ELR (cell line): ENCODE data around the gene MUC5B.
"Not testable (repeated sequence)": the region's sequence is repeated elsewhere in the genome, so short reads cannot be mapped to it uniquely, and the experiment has no call there.

Source experiments
- DNase-seq: peaks from one replicate; pipeline ENCODE4 v3.0.0-alpha.2; 2015; ENCODE audit warnings: low read depth

The MUC5B gene

DNA sequence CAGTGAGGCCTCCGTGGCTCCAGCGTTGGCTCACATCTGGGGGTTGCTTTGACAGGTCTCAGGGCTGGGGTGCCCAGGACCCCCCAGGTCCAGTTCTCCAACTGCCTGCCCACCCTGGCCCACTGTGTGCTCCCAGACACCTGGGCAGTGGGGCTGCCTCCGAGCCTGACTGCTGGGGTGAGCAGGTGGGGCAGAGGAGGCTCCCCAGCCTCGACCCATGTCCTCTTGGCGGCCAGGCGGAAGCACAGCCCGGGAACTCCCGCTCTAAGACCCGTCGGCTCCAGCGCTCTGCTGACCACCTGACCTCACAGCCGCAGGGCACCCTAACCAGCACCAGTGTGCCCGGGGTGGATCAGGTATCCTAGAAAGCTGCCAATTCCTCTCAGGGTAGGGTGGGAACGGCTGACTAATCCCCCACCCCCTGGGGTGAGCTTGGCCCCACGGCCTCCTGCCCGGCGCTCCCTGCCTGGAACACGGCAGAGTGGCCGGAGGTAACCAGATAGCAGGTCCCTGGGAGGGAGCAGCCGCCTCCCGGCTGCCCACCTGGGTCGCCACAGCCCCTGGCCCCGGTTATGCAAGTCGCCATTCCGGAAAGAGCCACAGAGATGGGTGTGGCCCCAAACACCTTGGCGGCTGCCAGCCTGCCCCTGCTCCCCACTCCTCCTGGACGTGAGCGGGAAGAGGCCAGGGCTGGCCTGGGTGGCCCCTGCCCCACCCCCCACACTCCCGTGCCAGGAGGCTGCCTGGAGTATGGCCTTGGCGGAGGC is 19.2 kb upstream of the MUC5B start:
- DNase-seq = no peak

DNA sequence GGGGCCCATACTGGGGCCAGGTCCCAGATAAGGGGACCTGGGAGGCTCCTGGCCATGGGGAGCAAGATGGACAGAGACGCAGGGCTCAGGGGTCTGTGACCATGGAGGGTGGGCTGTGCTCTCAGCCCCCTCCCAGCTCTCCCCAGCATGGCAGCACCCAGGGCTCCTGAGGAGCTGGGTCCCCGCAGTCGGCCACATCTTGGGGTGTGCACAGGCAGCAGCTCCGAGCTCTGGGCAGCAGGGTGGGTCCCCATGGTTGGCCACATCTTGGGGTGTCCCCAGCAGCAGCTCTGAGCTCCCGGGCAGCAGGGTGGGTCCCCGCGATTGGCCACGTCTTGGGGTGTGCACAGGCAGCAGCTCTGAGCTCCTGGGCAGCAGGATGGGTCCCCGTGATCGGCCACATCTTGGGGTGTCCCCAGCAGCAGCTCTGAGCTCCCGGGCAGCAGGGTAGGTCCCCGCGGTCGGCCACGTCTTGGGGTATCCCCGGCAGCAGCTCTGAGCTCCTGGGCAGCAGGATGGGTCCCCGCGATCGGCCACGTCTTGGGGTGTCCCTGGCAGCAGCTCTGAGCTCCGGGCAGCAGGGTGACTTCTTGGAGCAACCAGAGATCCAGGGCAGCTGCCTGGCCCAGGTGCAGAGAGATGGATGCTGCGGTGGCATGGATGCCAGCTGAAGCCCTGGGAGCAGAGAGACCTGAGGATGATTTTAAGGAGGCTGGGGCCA is 18.3 kb upstream of the MUC5B start:
- no peak for DNase-seq

DNA sequence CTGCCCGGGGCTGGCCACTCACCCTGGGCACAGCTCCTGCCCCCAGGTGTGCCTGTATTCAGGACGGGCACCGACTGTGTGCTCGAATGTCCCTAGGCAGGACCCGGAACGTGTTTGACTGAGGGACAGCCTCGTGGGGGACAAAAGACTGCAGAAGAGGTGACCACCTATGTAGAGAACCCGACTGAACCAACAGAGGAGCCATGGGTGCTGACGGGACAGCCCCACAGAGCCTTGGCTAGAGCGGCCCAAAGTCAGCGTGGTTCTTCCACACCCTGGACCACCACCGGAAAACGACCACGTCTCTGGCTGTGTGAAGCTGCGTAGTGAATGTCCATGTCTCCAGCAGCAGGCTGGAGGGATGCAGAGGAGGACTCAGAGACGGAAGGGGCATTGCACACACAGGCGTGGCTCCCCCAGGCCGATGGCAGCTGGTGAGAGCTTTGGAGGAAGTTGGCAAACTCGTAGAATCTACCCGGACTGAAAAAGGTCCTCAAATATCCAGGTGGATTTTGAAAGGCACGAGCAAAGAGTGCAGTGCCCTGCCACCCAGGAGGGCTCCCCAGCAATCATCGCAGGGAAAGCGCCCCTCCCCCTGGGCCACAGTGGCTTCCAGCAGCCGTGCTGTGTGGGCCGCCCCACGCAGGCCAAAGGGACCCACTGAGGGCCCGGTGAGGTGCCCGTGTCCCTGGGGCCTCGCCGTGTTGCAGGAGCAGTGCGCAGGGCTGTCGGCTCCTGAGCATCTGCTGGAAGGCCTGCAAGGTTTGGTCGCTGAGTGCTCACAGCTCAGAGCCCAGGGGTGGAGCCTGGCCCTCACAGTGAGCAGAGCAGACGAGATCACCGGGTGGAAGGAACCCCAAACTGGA is 17.5 kb upstream of the MUC5B start:
- DNase-seq = no peak

DNA sequence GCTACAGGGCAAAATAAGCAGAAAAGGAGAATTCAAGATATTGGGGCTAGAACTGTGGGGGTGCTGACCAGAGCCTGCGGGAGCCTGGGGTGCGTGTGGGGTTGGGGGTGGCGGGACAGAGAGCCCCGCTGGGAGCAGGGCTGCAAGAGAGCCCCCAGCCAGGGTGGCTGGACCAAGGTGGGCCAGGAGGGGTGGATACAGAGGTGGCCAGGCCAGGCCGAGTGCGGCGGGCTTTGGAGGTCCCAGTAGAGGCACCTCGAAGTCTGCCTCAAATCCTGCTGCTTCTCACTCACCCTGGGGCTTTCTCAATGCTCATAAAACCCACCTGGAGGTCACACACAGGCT is 16.9 kb upstream of the MUC5B start:
- no peak for DNase-seq

DNA sequence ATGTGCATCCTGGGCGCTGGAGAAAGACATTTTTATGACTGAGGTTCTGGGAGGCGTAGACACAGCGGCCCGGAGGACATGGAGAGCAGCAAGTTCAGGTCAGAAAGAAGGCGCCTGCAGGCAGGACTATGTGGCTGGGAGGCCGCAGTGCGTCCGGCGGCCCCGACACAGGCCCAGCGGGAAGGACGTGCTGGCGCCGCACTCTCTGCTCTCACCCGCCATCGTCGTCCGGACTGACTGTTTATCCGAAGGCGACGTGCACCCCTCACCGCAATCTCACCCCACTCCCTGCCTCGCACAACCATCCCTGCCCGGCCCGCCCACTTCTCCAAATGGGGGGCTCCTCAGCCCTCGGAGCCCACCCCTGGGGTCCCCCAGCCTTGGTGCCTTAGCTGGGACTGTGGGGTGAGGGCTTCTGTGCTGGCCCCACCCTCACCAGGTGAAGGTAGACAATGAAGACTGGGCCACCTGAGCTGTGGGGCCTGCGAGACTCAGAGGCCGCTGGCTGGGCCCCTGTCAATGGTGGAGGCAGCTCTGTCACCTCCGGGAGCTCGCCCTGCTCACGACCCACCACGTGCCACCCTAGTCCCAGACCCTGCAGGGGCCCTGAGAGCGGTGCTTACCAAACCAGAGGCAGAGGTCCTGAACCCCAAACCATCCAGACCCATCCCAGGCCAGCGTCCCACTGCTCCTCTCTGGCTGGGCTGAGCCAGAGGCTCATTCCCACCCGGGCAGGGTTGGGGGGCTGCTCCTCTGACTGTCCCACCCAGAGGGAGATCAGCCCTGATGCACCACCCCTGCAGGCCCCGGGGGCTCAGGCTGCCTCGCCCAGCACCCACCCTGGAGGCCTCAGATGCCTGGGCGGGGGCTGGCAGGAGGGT is 16.2 kb upstream of the MUC5B start:
- no peak for DNase-seq

DNA sequence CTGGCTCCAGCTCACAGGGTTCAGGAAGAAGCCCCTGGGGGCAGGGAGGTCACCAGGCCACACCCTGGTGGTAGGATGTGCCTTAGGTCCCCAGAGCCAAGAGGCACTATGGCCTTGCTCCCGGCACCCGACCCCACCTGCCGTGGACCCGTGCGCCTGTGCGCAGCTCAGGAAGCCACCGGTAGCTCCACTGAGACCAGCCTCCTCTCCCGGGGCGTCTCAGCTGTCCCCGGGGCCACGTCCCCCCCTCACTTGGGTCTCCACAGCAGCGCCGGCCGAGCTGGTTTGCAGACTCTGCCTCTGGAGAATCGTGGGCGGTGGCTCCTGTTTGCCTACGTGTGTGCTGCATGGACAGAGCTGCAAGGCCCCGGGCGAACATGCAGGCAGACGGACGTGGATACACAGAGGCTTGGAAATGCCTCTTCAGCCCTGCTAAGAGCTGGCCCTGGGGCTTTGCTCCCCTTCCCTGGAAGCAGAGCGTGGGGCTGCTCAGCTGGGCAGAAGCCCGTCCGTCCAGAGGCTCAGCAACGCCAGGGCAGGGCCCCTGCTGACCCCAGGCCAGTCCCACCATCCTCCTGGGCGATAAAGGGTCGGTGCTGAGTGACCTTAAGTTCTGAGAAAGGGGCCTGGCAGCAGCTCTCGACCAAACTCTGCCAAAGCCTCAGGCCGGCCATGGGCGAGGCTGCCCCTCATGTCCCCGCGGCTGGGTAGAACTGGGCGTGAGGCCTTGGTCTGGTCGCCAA is 15.3 kb upstream of the MUC5B start:
- DNase-seq = no peak

DNA sequence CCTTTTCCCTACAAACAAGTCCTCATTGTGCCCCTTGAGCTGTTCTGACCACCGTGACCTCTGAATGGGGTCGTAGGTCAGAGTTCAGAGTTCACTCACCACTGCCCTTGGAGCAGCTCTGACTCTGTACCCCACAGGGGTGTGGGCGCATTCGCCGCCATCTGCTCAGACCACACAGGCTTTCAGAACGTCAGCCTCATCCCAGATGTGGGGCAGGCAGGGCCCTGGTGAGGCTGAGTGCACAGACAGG is 14.8 kb upstream of the MUC5B start:
- DNase-seq = no peak

DNA sequence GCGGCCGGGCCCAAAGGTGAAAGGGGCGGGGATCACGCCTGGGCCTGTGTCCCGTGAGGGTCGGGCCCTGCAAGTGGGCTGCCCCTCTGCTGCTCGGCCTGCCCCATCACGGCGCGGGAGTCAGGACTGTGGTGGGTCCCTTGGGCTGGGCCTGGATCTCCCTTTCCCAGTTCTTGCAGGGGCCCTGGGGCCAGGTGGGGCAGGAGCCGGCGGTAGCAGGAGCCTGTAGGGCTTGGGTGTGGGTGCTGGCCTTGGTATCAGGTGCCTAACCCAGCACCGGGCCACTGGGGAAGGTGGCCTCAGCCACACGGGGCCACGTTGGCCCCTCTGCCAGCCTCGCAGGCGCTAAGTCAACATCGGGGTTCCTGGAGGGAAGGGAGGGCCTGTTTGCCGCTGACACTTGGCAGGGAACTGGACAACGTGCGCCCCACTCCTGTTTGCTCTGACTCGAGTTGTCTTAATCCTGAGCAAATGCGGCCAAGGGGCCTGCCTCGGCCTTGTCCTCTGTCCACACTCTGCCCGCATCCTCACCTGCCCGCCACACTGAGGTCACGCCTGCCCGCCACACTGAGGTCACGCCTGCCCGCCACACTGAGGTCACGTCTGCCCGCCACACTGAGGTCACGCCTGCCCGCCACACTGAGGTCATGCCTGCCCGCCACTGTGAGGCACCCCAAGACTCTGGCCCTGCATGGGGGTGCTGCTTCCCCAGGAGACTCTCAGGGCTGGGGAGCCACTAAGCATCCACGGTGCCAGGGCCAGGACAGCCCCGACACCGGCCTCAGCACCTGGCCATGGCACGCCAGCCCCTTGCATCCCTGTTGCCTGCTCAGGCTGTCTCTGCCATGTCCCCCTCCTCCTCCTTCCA is 14.2 kb upstream of the MUC5B start:
- no peak for DNase-seq

DNA sequence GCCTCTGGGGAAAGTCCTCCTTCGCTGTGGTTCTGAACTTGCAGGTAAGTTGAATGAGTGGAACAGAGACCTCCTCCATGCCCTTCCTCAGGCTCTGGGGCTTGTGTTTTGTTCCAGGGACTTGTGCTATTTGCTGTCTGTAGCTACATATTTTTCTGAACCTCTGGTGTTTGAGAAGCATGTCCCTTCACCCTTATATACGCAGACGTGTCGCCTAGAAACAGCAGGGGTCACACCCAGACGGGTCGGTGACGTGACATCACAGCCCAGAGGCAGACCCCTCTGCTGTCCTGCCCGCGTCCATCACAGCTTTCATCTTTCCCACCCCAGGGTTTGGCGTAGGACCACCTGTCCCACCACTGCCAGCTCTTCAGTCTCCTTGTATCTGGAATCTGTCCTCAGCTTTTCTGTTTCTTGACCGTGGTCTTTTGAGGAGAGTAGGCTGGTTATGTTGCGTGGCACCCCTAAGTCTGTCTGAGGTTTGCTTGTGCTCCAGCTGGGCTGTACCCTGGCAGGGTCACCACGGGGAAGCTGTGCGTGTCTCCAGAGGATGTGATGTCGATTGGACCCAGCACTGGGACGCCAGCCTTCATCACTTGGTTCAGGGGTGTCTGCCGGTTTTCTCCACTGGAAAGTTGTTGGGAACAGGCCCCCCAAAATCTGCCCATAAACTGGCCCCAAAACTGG is 13.4 kb upstream of the MUC5B start:
- DNase-seq = no peak

DNA sequence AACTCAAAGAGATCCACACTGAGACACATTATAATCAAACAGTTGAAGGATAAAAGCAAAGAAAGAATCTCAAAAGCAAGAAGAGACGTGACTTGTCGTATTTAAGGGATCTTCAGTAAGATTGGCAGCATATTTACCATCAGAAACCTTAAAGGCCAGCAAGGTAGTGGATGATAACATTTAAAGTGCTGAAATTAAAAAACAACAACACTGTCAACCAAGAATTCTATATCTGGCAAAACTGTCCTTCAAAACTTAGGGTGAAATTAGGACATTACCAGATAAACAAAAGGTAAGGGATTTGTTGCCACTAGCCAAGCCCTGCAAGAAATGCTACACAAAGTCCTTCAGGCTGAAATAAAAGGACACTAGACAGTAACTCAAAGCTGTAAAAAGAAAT is 11.0 kb upstream of the MUC5B start:
- no peak for DNase-seq

DNA sequence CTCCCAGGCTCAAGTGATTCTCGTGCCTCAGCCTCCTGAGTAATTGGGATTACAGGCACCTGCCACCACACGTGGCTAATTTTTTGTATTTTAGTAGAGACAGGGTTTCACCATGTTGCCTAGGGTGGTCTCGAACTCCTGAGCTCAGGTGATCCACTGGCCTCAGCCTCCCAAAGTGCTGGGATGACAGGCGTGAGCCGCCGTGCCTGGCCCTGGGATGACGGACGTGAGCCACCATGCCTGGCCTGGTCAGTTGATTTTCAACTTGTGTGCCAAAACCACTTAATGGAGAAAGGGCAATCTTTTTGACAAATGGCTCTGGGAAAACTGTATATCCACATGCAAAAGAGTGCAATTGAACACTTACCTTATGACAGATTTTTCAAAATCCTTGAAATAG is 7.0 kb upstream of the MUC5B start:
- DNase-seq = not testable (repeated sequence)

DNA sequence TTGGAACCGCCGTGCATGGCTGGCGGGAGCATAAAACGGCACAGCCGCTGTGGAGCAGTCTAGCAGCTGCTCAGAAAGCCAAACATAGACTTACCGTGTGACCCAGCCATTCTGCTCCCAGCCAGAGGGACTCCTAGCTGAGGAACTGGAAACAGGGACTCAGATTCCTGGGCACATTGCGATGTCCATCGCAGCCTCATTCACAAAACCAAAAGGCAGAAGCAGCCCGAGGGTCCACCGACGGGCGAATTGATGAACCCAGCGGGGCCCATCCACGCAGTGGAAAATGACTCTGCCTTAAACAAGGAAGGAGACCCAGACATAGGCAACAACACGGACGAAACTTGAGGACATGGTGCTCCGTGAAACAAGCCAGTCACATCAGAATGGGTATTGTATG is 5.7 kb upstream of the MUC5B start:
- no peak for DNase-seq

DNA sequence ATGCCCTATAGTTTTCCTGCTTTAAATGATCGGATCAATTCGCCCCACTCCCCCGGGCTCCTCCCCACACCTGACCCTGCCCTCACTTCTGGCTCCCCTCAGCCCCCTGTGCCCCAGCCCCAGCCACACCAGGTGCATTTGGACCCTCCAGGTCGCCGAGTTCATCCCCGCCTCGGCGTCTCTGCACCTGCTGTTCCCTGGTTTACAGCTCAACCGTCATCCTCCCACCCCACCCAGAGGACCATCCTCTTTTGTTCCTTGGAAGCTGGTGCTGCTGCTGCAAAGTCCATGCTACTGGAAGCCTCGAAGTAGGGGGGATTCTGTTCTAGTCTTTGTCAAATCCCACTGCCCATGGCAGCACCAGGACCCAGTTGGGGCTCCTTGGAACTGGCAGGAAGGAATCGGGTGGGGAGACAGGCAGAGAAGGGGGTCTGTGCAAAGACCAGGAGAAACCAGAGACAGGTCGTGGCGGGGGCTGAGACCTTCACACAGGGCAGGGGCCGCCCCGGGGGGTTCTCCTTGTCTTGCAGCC is 4.5 kb upstream of the MUC5B start:
- DNase-seq = no peak

DNA sequence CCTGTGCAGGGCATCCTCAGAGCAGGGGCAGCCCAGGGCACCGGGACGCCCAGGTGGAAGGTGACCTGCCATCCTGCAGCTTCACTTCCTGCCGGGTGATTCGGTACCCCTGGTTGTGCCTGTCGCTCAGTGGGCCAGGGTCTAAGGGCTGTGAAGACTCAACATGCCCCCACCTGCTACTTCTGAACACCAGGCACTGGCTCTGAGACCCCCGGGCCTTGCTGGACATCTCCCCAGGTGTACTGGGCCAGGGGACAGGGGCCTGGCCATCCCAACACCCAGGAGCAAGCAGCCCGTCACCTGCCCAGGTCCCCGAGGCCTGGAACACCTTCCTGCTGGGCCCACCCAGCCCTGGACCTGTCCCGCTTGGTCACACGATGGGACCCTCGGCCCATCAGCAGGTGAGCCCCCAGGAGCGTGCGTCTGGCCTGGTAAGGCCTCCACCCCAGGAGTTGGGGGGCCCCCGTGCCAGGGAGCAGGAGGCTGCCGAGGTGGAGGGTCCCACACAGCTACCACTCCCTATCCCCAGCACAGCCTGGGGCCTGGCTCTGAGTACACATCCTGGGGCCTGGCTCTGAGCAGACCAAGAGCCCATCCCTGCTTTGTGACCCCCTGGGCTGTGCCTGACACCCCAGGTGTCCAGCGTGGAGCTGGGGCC is 3.9 kb upstream of the MUC5B start:
- no peak for DNase-seq

DNA sequence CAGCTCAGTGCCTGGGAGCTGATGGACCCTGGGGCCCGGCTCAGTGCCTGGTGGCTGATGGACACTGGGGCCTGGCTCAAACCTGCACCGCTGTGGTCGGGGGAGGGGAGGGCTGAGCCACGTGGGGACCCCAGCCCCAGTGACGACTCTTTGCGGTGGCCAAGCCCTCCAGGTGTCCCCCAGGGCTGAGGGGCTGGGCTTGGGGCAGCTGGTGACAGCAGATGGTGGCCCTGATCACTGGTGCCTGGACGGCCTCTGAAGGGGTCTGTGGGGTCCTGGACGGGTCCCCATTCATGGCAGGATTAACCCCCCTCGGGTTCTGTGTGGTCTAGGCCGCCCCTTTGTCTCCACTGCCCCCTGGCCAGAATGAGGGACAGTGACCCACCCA is 3.4 kb upstream of the MUC5B start:
- no peak for DNase-seq

DNA sequence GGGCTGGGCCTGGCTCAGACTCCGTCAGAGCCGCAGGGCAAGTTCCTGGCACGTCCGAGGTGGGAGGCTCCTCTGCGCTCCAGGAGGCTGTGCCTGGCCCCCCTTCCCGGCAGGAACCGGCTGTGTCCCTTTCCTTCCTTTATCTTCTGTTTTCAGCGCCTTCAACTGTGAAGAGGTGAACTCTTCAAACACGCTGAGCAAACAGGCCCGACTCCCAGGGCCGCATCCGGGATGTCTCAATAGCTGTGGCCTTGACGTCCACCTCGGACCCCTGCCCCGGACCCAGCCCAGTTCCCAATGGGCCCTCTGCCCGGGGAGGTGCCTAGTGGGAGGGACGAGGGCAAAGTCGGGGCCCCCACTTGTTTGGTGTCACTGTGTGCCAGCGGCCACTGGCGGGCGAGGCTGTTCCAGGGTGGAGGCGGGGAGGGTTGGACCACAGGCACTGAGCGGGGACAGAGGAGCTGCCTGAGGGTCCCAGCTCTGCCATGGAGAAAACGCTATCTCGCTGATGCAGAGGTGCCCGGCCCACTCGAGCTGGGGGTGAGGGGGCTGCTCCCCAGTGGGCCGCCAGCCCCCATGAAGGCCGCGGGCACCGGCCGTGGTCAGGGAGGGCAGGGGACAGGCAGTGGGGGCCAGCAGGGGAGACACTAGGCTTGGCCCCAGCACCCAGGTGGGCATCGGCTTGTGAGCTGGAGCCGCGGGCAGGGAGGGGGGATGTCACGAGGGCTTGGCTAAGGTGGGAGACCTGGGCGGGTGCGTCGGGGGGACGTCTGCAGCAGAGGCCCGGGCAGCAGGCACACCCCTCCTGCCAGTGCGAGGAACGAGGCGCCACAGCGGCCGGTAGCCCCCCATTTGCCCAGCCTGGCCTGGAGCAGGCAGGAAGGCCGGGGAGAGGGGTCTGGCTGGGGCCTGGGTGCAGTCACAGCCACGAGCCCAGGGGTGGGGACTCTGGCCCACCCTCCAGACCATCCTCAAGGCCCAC is 2.7 kb upstream of the MUC5B start:
- no peak for DNase-seq

DNA sequence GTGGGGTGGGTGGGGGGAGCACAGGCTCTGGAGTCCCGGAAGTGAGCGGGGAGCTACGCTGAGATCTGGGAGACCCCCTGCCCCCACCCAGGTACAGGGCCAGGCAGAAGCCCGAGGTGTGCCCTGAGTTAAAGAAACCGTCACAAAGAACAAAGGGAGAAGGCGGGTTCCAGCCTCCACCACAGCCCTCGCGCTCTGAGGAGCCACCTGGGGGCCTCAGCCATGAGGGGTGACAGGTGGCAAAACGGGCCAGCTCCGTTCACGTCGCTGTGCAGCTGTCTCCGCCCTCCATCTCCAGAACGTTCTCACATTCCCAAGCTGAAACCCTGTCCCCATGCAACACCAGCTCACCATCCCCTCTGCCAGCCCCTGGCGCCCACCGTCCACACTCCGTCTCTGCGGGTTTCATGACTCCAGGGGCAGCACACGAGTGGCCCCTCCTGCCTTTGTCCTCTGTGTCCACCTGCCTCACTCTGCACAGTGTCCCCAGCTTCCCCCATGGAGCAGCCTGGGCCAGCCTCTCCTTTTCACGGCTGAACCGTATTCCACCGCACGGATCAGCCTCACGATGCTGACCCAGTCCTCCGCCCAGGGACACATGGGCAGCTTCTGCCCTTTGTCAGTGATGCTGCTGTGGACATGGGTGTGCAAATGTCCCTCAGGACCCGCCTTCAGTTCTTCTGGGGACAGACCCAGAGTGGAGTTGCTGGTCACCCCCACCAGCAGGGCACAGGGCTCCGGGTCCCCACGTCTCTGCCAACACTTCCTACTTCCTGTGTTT is 1.7 kb upstream of the MUC5B start:
- no peak for DNase-seq
